Measurements from ENCODE around the gene MLST8.

GRCh38 chr16:2244301-2244700, 39.0 kb downstream of the MLST8 start:
- TF ChIP-seq CTCF (IDR thresholded peaks at IDR 0.05) (no peak), EZH2 (IDR thresholded peaks at IDR 0.05; ENCODE audit: borderline replicate concordance, insufficient read depth, low read depth, low read length, poor library complexity, severe bottlenecking) (no peak)

Measured in B cell (primary cell).